ENCODE data around the gene ADAP1.
"Not testable (repeated sequence)": the region's sequence is repeated elsewhere in the genome, so short reads cannot be mapped to it uniquely, and the experiment has no call there.

The ADAP1 gene

GRCh38 chr7:938546-939185, 15.8 kb downstream of the ADAP1 start:
- no peak for DNase-seq (ENCODE audit: low spot score)

- DNase-seq (ENCODE audit: low spot score): no peak
Observed at GRCh38 chr7:937856-938484, 16.5 kb downstream of the ADAP1 start.

GRCh38 chr7:936386-937054, 18.0 kb downstream of the ADAP1 start:
- no peak for DNase-seq (ENCODE audit: low spot score)

GRCh38 chr7:935874-936385, 18.6 kb downstream of the ADAP1 start:
- no peak for DNase-seq (ENCODE audit: low spot score)

GRCh38 chr7:935164-935873, 19.2 kb downstream of the ADAP1 start:
- DNase-seq (ENCODE audit: low spot score): no peak

- DNase-seq (ENCODE audit: low spot score): no peak
Observed at GRCh38 chr7:934469-935163, 19.9 kb downstream of the ADAP1 start.

GRCh38 chr7:932651-932975, 21.9 kb downstream of the ADAP1 start:
- no peak for DNase-seq (ENCODE audit: low spot score)

GRCh38 chr7:931871-932650, 22.4 kb downstream of the ADAP1 start:
- no peak for DNase-seq (ENCODE audit: low spot score)

- no peak for DNase-seq (ENCODE audit: low spot score)
Observed at GRCh38 chr7:930975-931758, 23.3 kb downstream of the ADAP1 start.

- no peak for DNase-seq (ENCODE audit: low spot score)
Observed at GRCh38 chr7:929311-929711, 25.2 kb downstream of the ADAP1 start.

- no peak for DNase-seq (ENCODE audit: low spot score)
Observed at GRCh38 chr7:927031-927671, 27.3 kb downstream of the ADAP1 start.

- DNase-seq (ENCODE audit: low spot score): no peak
Observed at GRCh38 chr7:926061-927030, 28.1 kb downstream of the ADAP1 start.

- no peak for DNase-seq (ENCODE audit: low spot score)
Observed at GRCh38 chr7:925601-926000, 28.9 kb downstream of the ADAP1 start.

- DNase-seq (ENCODE audit: low spot score): no peak
Observed at GRCh38 chr7:924541-925231, 29.8 kb downstream of the ADAP1 start.

- DNase-seq (ENCODE audit: low spot score): not testable (repeated sequence)
Observed at GRCh38 chr7:924042-924441, 30.4 kb downstream of the ADAP1 start.

GRCh38 chr7:923108-924041, 31.1 kb downstream of the ADAP1 start:
- DNase-seq (ENCODE audit: low spot score): no peak

Measured in left forelimb (tissue), 1 donor.